Astrocyte of the spinal cord (primary cell): ENCODE results near the gene FHIT.

Experiments
- DNase-seq: peaks from one replicate; pipeline ENCODE4 v3.0.0; 2011; ENCODE audit warnings: low read depth, low spot score
- H3K4me3 ChIP-seq: 2 replicates; pipeline ENCODE4 v1.5.1; 2011; ENCODE audit warnings: low read depth, mild to moderate bottlenecking, low read length, moderate library complexity
- in situ Hi-C: cut with HindIII; loops from 2 replicates; pipeline ENCODE4 v1.10.0; 2017; ENCODE audit warnings: low sequenced_read_pairs
- TF ChIP-seq, protein P1 (sequence below): IDR thresholded peaks from 2 replicates; pipeline ENCODE4 v1.5.1; 2012; ENCODE audit warnings: low read depth, mild to moderate bottlenecking, low read length, inconsistent platforms

FHIT gene

GRCh38 chr3:60703956-60704736, 547.1 kb downstream of the FHIT start:
- in situ Hi-C loops: no loop called here
- no peak overlapping the region for H3K4me3 ChIP-seq
- TF ChIP-seq, protein P1, sequence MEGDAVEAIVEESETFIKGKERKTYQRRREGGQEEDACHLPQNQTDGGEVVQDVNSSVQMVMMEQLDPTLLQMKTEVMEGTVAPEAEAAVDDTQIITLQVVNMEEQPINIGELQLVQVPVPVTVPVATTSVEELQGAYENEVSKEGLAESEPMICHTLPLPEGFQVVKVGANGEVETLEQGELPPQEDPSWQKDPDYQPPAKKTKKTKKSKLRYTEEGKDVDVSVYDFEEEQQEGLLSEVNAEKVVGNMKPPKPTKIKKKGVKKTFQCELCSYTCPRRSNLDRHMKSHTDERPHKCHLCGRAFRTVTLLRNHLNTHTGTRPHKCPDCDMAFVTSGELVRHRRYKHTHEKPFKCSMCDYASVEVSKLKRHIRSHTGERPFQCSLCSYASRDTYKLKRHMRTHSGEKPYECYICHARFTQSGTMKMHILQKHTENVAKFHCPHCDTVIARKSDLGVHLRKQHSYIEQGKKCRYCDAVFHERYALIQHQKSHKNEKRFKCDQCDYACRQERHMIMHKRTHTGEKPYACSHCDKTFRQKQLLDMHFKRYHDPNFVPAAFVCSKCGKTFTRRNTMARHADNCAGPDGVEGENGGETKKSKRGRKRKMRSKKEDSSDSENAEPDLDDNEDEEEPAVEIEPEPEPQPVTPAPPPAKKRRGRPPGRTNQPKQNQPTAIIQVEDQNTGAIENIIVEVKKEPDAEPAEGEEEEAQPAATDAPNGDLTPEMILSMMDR: no peak
- peak; percentile 35 for DNase-seq

DNA sequence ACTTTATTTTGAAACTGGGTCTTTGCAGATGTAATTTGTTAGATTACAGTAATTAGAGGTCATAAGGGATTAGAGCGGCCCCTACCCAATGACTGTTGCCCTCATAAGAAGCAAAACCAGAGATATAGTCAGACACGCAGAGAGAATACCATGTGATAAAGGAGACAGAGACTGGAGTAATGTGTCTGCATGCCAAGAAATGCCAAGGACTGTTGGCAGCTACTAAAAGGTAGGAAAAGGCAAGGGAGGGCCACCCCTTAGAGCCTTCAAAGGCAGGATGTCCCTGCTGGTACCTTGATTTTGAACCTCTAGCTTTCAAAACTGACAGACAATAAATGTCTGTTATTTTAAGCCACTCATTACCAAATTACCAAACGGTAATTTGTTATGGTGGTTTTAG, 548.2 kb downstream of the FHIT start:
- TF ChIP-seq, protein P1: no peak
- no peak overlapping the region for H3K4me3 ChIP-seq
- in situ Hi-C loops: no loop called here
- no peak for DNase-seq

DNA sequence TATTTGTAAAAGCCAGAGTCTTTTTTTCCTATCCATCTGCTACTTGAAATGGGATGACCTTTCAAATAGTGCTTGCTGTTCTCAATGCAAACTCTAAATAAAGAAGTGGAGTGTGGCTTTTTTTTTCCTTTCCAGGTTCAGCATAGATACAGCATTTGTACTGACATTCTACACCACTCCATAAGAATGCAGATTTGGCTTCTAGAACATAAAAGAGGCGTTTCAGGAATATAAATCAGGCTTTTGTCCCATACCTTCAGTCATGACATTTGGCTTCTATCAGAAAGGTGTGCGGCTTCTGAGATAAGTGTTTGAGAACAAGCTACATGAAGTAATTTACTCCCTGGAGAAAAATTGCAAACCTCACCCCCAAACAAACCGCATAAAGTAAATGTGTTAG, 553.1 kb downstream of the FHIT start:
- no peak overlapping the region for H3K4me3 ChIP-seq
- in situ Hi-C loops: no loop called here
- TF ChIP-seq, protein P1: no peak
- DNase-seq: no peak

- no peak for DNase-seq
- no peak overlapping the region for H3K4me3 ChIP-seq
- TF ChIP-seq, protein P1: no peak
- in situ Hi-C loops: no loop called here
These were observed 554.1 kb downstream of the FHIT start for GRCh38 chr3:60697132-60697531.

DNA sequence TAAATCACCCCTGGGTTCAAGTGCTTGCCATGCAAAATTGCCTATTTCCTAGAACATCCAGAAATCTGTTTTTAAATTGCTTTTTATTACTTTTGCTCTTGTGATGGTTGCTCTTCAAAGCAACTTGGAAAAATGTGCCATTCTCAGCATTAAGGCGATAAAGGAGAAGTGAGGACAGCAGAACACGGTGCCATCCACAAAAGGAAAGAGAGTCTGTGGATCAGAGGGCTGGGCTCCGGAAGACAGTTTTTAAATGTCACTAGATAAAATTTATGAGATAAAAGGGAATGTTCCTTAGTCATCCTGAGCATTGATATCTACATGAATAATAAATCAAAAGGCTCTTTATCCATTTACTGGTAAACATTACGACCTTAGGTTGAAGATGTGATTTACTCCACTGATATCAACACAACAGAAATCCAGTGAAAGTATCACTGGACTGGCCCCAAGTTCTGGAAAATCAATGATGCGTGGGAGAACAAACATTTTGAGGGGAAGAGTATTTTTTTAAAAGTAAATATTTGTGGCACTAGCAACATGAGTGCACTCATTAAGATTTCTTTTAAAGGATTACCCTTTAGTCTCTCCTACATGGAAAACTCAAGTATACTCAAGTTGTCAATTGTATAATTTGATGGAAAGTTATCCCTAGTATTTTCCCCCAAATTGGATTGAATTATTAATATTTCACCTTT, 554.7 kb downstream of the FHIT start:
- DNase-seq: no peak
- no peak overlapping the region for H3K4me3 ChIP-seq
- in situ Hi-C loops: no loop called here
- TF ChIP-seq, protein P1: no peak

DNA sequence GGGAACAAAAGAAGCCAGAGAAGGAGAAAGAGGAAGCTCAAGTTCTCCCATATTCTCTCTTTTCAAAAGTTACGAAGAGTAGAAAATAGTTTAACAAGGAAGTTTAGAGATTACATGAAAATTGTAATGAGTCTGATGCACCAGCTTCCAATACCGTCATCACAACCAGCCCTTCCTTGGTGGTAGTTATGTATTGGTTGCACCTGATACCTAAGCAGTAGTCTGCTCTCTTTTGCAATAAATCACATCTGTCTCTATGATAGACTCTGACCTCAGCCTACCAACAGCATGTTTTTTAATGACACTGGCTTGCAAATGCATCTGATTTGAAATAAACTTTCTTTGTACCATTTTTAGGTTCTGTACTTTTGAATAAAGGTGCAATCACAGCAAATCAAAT, 575.8 kb downstream of the FHIT start:
- TF ChIP-seq, protein P1: no peak
- no peak for DNase-seq
- in situ Hi-C loops: no loop called here
- H3K4me3 ChIP-seq: no peak overlapping the region
